ENCODE results near the gene CARMIL1. TPM values are rescaled to one million over a fixed set of nuclear protein-coding genes. Genes with fewer than 3 reads are reported as not detected.

Gene CARMIL1
- total and polyA plus RNA-seq, 4 donors, result 22.9 to 41.0 (median 38.4) TPM

DNA sequence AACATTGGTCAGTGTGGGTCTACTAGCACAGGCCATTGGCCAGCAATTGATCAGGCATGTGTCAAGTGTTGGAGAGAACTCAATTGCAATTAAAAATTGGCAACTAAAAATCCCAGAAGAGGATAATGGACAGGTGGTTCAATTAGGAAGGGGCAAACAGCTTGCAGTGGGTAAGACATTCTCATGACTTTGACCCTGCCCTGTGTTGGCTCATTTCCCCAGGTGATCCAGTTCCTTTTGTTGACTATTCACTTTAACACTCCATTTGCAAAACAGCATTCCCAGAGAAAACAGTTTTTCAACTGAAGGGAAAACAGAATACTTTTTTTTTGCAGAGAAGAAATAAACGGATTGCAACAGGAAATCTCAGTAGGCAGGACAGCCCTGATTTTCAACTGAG lies 343.9 kb downstream of the CARMIL1 start:
- WGBS (ENCODE audit: insufficient coverage), result 88% methylated on average over 1 of the region's 1 CpG
- Histone ChIP-seq H3K27me3 (ENCODE audit: control insufficient read depth, insufficient read depth, low read length) (no peaks in the 10 kb centered on the region), H3K9me3 (ENCODE audit: control insufficient read depth, insufficient read depth, low read length) (no peaks in the 10 kb centered on the region), H3K27ac (ENCODE audit: low read depth, low read length) (no peak overlapping the region), H3K36me3 (ENCODE audit: control insufficient read depth, insufficient read depth, low read length) (no peaks in the 10 kb centered on the region), H3K4me3 (ENCODE audit: low read depth, low read length) (no peak overlapping the region), H3K4me1 (ENCODE audit: control insufficient read depth, insufficient read depth, low read length) (no peaks in the 10 kb centered on the region)
- peak in 1 of 6 donors; percentile 17 for DNase-seq (ENCODE audit: low read depth in 4 of 6, low spot score in 6 of 6)

DNA sequence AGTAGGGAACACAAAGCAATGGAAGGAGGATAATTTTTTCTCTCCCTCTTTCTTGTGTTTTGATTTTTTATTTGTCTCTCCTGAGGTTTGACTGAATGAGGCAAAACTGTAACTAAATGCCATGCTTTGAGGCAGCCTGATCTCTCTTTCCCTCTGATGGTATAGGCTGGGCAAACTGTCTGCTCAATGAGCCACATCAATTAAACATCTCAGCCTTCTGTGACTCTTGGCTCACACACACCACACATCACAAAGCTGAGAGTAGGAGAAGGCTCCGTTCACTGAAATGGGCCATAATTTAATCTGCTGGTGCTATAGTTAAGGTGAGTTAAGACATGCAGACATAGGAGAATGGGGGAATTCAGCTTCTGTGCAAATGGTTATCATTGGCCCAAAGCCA lies 344.7 kb downstream of the CARMIL1 start:
- H3K27ac ChIP-seq (ENCODE audit: low read depth, low read length), result no peak overlapping the region
- H3K27me3 ChIP-seq (ENCODE audit: control insufficient read depth, insufficient read depth, low read length), result no peaks in the 10 kb centered on the region
- no peaks in the 10 kb centered on the region for H3K9me3 ChIP-seq (ENCODE audit: control insufficient read depth, insufficient read depth, low read length)
- no peaks in the 10 kb centered on the region for H3K36me3 ChIP-seq (ENCODE audit: control insufficient read depth, insufficient read depth, low read length)
- DNase-seq (ENCODE audit: low read depth in 4 of 6, low spot score in 6 of 6), result peak in 3 of 6 donors; percentile 12 to 85 (median 55)
- WGBS (ENCODE audit: insufficient coverage), result 0% methylated on average over 1 of the region's 1 CpG
- H3K4me3 ChIP-seq (ENCODE audit: low read depth, low read length), result no peak overlapping the region
- H3K4me1 ChIP-seq (ENCODE audit: control insufficient read depth, insufficient read depth, low read length), result no peaks in the 10 kb centered on the region

DNA sequence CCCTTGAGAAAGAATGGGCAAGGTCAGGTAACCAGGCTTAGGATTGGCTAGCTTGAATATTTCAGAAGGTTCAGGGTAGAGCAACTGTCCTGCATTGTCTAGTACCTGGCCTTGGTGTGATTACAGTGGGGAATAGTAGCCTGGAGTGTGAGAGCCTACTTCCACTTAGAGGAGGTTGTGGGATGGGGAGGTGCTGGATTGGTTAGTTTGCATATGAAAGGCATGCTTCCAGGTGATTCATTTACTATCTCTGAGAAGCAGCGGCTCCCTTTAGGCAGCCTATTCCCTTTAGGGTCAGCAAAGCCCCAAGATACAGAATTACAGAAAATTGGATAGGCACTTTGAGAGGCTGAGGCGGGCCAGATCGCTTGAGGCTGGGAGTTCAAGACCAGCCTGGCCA lies 347.8 kb downstream of the CARMIL1 start:
- DNase-seq (ENCODE audit: low read depth in 4 of 6, low spot score in 6 of 6), result no peak
- Histone ChIP-seq H3K4me3 (ENCODE audit: low read depth, low read length) (no peak overlapping the region), H3K4me1 (ENCODE audit: control insufficient read depth, insufficient read depth, low read length) (no peaks in the 10 kb centered on the region), H3K27ac (ENCODE audit: low read depth, low read length) (no peak overlapping the region), H3K9me3 (ENCODE audit: control insufficient read depth, insufficient read depth, low read length) (no peaks in the 10 kb centered on the region), H3K36me3 (ENCODE audit: control insufficient read depth, insufficient read depth, low read length) (no peaks in the 10 kb centered on the region), H3K27me3 (ENCODE audit: control insufficient read depth, insufficient read depth, low read length) (no peaks in the 10 kb centered on the region)
- WGBS (ENCODE audit: insufficient coverage), result 33% methylated on average over 1 of the region's 3 CpGs

GRCh38 chr6:25628471-25629197 lies 349.5 kb downstream of the CARMIL1 start:
- Histone ChIP-seq H3K27me3 (ENCODE audit: control insufficient read depth, insufficient read depth, low read length) (no peaks in the 10 kb centered on the region), H3K27ac (ENCODE audit: low read depth, low read length) (no peak overlapping the region), H3K4me1 (ENCODE audit: control insufficient read depth, insufficient read depth, low read length) (no peaks in the 10 kb centered on the region), H3K36me3 (ENCODE audit: control insufficient read depth, insufficient read depth, low read length) (no peaks in the 10 kb centered on the region), H3K4me3 (ENCODE audit: low read depth, low read length) (no peak overlapping the region), H3K9me3 (ENCODE audit: control insufficient read depth, insufficient read depth, low read length) (no peaks in the 10 kb centered on the region)
- DNase-seq (ENCODE audit: low read depth in 4 of 6, low spot score in 6 of 6), result no peak
- no CpG with 5 or more reads among the region's 4 CpGs for WGBS (ENCODE audit: insufficient coverage)

DNA sequence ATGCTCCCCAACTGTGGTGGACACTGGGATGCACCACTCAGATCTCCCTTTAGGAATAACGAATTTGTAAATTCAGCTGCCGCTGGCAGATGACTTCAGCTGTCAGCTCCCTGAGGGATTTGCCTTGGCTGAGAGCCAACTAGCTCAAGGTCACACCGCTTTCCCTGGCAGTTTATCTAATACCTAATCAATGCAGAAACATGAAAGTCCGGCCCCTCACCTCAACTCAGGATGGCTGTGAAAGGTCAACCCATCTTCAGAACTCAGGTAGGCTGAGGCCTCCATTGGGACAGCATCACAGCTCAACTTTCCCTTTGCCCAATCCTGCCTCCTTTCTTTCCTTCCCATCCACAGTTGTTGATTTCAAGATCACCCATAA lies 350.0 kb downstream of the CARMIL1 start:
- Histone ChIP-seq H3K36me3 (ENCODE audit: control insufficient read depth, insufficient read depth, low read length) (no peaks in the 10 kb centered on the region), H3K4me1 (ENCODE audit: control insufficient read depth, insufficient read depth, low read length) (no peaks in the 10 kb centered on the region), H3K27me3 (ENCODE audit: control insufficient read depth, insufficient read depth, low read length) (no peaks in the 10 kb centered on the region), H3K4me3 (ENCODE audit: low read depth, low read length) (no peak overlapping the region), H3K9me3 (ENCODE audit: control insufficient read depth, insufficient read depth, low read length) (no peaks in the 10 kb centered on the region), H3K27ac (ENCODE audit: low read depth, low read length) (no peak overlapping the region)
- no peak for DNase-seq (ENCODE audit: low read depth in 4 of 6, low spot score in 6 of 6)
- whole genome bisulfite sequencing (ENCODE audit: insufficient coverage), result 46% methylated on average over 4 of the region's 4 CpGs

DNA sequence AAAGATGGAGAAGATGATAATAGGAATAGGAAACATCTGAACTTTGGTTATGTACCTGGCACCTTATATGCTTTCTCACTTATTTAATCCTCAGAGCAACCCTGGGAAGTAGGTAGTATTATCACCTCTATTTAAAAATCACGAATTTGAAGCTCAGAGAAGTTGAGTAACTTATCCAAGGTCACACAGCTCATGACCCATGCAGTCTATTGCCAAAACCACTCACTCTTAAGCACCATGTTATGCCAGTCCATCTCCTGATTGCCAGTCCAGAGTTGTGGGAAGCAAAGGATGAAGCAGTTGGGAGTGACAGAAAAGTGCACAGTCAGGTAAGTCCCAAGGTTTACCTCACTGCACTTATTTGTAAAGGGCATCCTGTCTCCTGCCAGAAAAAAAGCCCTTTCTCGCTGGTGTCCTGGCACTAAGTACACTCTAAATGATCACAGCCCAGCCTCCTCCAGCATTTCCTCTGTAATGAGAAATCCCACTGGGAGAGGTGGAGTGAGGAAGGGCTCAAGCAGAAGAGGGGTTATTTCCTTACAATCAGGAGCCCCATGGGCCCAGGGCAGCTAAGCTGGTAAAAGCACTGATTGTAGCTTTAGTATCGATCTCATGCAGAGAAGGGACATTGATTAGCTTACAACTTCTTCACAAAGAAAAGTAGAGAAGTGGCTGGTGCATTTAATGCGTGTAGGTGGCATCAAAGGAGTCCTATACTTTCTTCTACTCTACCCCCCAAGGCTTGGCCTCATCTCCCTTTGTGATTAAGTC lies 351.5 kb downstream of the CARMIL1 start:
- DNase-seq (ENCODE audit: low read depth in 4 of 6, low spot score in 6 of 6), result no peak
- no peaks in the 10 kb centered on the region for H3K4me1 ChIP-seq (ENCODE audit: control insufficient read depth, insufficient read depth, low read length)
- H3K27me3 ChIP-seq (ENCODE audit: control insufficient read depth, insufficient read depth, low read length), result no peaks in the 10 kb centered on the region
- H3K9me3 ChIP-seq (ENCODE audit: control insufficient read depth, insufficient read depth, low read length), result no peaks in the 10 kb centered on the region
- no CpG with 5 or more reads among the region's 4 CpGs for WGBS (ENCODE audit: insufficient coverage)
- no peaks in the 10 kb centered on the region for H3K36me3 ChIP-seq (ENCODE audit: control insufficient read depth, insufficient read depth, low read length)
- H3K4me3 ChIP-seq (ENCODE audit: low read depth, low read length), result no peak overlapping the region
- no peak overlapping the region for H3K27ac ChIP-seq (ENCODE audit: low read depth, low read length)

DNA sequence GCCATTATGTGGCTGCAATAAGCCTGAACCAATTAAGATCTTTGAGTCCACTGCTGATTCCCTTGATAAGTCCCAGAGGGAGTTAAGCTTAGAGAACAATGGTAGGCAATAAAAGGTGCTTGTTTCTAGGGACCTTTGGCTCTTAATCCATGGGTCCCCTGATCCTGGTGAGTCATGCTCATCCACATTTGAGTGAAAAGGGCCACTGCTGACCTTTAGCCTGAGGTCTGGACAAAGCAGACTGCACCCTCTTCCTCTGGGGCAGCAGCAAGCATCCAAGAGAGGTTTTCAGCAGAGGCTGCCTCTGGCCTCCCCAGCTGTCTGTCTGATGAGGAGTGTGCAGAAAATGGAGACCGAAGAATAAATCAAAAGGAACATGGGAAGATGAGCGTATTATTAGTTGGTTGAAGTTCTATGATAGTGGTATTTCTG lies 356.7 kb downstream of the CARMIL1 start:
- H3K27ac ChIP-seq (ENCODE audit: low read depth, low read length), result no peak overlapping the region
- no peak overlapping the region for H3K4me3 ChIP-seq (ENCODE audit: low read depth, low read length)
- DNase-seq (ENCODE audit: low read depth in 4 of 6, low spot score in 6 of 6), result no peak
- no peaks in the 10 kb centered on the region for H3K4me1 ChIP-seq (ENCODE audit: control insufficient read depth, insufficient read depth, low read length)
- no peaks in the 10 kb centered on the region for H3K9me3 ChIP-seq (ENCODE audit: control insufficient read depth, insufficient read depth, low read length)
- 100% methylated on average over 1 of the region's 2 CpGs for WGBS (ENCODE audit: insufficient coverage)
- no peaks in the 10 kb centered on the region for H3K27me3 ChIP-seq (ENCODE audit: control insufficient read depth, insufficient read depth, low read length)
- H3K36me3 ChIP-seq (ENCODE audit: control insufficient read depth, insufficient read depth, low read length), result no peaks in the 10 kb centered on the region

DNA sequence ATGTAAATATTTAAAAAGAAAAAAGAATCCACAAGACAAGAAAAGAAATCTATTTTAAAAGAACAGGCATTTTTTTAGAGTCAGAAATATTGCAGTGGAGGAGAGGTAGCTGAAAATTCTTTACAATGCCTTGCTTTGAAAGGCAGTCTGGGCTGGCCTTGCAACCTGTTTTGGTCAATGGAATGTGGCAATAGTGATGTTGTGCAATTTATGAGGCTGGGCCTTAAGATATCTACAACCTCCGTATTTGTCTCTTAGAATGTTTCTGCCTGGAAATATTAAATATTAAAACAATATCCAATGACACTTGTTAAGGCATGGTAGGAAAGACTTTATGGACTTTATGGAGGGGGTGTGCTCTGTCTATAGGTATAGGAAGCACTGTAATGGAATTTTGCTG lies 358.0 kb downstream of the CARMIL1 start:
- DNase-seq (ENCODE audit: low read depth in 4 of 6, low spot score in 6 of 6), result no peak
- Histone ChIP-seq H3K4me1 (ENCODE audit: control insufficient read depth, insufficient read depth, low read length) (no peaks in the 10 kb centered on the region), H3K27me3 (ENCODE audit: control insufficient read depth, insufficient read depth, low read length) (no peaks in the 10 kb centered on the region), H3K27ac (ENCODE audit: low read depth, low read length) (no peak overlapping the region), H3K4me3 (ENCODE audit: low read depth, low read length) (no peak overlapping the region), H3K9me3 (ENCODE audit: control insufficient read depth, insufficient read depth, low read length) (no peaks in the 10 kb centered on the region), H3K36me3 (ENCODE audit: control insufficient read depth, insufficient read depth, low read length) (no peaks in the 10 kb centered on the region)
- no CpG with 5 or more reads among the region's 1 CpG for WGBS (ENCODE audit: insufficient coverage)

DNA sequence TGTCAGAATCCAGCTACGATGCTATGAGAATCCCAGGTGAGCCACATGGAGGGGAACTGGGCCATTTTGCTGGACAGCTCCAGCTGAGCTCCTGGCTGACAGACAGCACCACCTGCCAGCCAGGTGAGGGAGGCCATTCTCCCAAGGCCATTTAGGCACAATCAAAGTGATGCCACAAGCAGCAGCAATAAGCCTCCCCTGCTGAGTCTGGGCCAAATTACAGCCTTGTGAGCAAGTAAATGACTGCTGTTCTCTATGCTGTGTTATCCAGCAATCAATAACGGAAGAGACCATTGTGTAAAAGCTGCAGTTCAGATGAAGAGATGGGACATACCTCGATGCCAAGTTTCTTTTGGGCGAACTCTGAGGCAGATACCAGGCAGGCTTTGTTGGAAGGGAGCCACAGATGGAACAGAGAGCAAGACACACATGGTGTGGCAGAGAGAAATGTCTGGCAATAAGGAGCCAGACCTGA lies 358.8 kb downstream of the CARMIL1 start:
- Histone ChIP-seq H3K9me3 (ENCODE audit: control insufficient read depth, insufficient read depth, low read length) (no peaks in the 10 kb centered on the region), H3K27me3 (ENCODE audit: control insufficient read depth, insufficient read depth, low read length) (no peaks in the 10 kb centered on the region), H3K4me3 (ENCODE audit: low read depth, low read length) (no peak overlapping the region), H3K4me1 (ENCODE audit: control insufficient read depth, insufficient read depth, low read length) (no peaks in the 10 kb centered on the region), H3K27ac (ENCODE audit: low read depth, low read length) (no peak overlapping the region), H3K36me3 (ENCODE audit: control insufficient read depth, insufficient read depth, low read length) (no peaks in the 10 kb centered on the region)
- 11% methylated on average over 4 of the region's 4 CpGs for WGBS (ENCODE audit: insufficient coverage)
- DNase-seq (ENCODE audit: low read depth in 4 of 6, low spot score in 6 of 6), result peak in 2 of 6 donors; percentile 70 to 75

DNA sequence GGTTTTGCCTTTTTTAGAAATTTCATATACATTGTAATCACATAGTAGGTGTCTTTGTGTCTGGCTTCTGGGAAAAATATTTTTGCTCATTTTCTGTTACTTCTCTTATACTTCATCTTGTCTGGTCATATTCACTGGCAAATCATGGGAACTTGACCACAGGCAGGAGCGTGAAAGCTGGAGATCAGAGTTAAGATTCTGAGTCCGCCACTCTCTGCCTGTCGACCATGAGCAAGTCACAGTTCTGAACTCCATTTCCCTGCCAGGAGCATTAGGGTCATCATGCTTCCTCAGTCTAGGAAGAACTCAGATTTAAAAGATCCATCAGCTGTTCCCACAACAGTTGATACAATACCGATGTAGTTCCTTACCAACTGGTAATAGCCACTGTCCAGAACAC lies 360.5 kb downstream of the CARMIL1 start:
- no peak for DNase-seq (ENCODE audit: low read depth in 4 of 6, low spot score in 6 of 6)
- H3K27me3 ChIP-seq (ENCODE audit: control insufficient read depth, insufficient read depth, low read length), result no peaks in the 10 kb centered on the region
- H3K27ac ChIP-seq (ENCODE audit: low read depth, low read length), result no peak overlapping the region
- 92% methylated on average over 4 of the region's 4 CpGs for WGBS (ENCODE audit: insufficient coverage)
- H3K4me3 ChIP-seq (ENCODE audit: low read depth, low read length), result no peak overlapping the region
- no peaks in the 10 kb centered on the region for H3K4me1 ChIP-seq (ENCODE audit: control insufficient read depth, insufficient read depth, low read length)
- H3K9me3 ChIP-seq (ENCODE audit: control insufficient read depth, insufficient read depth, low read length), result no peaks in the 10 kb centered on the region
- no peaks in the 10 kb centered on the region for H3K36me3 ChIP-seq (ENCODE audit: control insufficient read depth, insufficient read depth, low read length)
